GM12864 (cell line): ENCODE measurements around the gene SYNJ2.

Experiments
- DNase-seq: peaks from one replicate; pipeline ENCODE4 v3.0.0-alpha.2; 2011; ENCODE audit warnings: low read depth
- H3K4me3 ChIP-seq: 2 replicates; pipeline ENCODE4 v1.5.1; 2011; ENCODE audit warnings: mild to moderate bottlenecking, low read depth, low read length, control low read depth
- CTCF ChIP-seq: IDR thresholded peaks from 2 replicates; pipeline ENCODE4 v1.5.1; 2011; ENCODE audit warnings: low read depth, mild to moderate bottlenecking, moderate library complexity, low read length, control low read depth, inconsistent platforms; ENCODE audit errors: missing control alignments

SYNJ2 gene

GRCh38 chr6:157951828-157952227 is 29.8 kb upstream of the SYNJ2 start:
- TF ChIP-seq CTCF = no peak
- no peak for DNase-seq

GRCh38 chr6:157952861-157953351 is 28.8 kb upstream of the SYNJ2 start:
- no peak for DNase-seq
- TF ChIP-seq CTCF = no peak

More at GRCh38 chr6:157951828-157952227, 29.8 kb upstream of the SYNJ2 start:
- H3K4me3 ChIP-seq = no peak overlapping the region

GRCh38 chr6:157953580-157954091 is 28.0 kb upstream of the SYNJ2 start:
- TF ChIP-seq CTCF = no peak
- H3K4me3 ChIP-seq = no peak overlapping the region
- no peak for DNase-seq

More at GRCh38 chr6:157952861-157953351, 28.8 kb upstream of the SYNJ2 start:
- H3K4me3 ChIP-seq = no peak overlapping the region

GRCh38 chr6:157954150-157955117 is 27.2 kb upstream of the SYNJ2 start:
- no peak for TF ChIP-seq CTCF
- no peak overlapping the region for H3K4me3 ChIP-seq
- no peak for DNase-seq

- TF ChIP-seq CTCF = no peak
- DNase-seq = no peak
- no peak overlapping the region for H3K4me3 ChIP-seq
Observed at GRCh38 chr6:157955675-157956074, 26.0 kb upstream of the SYNJ2 start.

GRCh38 chr6:157956171-157956730 is 25.4 kb upstream of the SYNJ2 start:
- TF ChIP-seq CTCF = no peak
- DNase-seq = no peak
- H3K4me3 ChIP-seq = no peak overlapping the region
